Stomach (tissue), 9 donors: ENCODE results near the gene FRAS1. TPM values are rescaled to one million over a fixed set of nuclear protein-coding genes. Genes with fewer than 3 reads are reported as not detected.
"Not testable (repeated sequence)": the region's sequence is repeated elsewhere in the genome, so short reads cannot be mapped to it uniquely, and the experiment has no call there.

Experiments
- DNase-seq, 2 donors: peaks; one replicate each; pipeline versions ENCODE4 v3.0.0 to v3.0.0-alpha.2; 2013 to 2019
- H3K27ac ChIP-seq, 5 donors: fragments of 200-600 bp in 4 of 5; sonication (generic) in 4 of 5; one replicate each; pipeline ENCODE4 v1.5.1; 2013 to 2019; ENCODE audit warnings: mild to moderate bottlenecking in 1 of 5, moderate library complexity in 1 of 5
- H3K27me3 ChIP-seq, 3 donors: fragments of 200-600 bp; sonication (generic); one replicate each; pipeline ENCODE4 v1.5.1; 2017 to 2019; ENCODE audit warnings: mixed run types in 1 of 3
- H3K36me3 ChIP-seq, 4 donors: fragments of 200-600 bp; sonication (generic); 1 replicate in 3 of 4; 2 replicates in 1 of 4; pipeline ENCODE4 v1.5.1; 2016 to 2019
- H3K4me1 ChIP-seq, 4 donors: fragments of 200-600 bp; sonication (generic); one replicate each; pipeline ENCODE4 v1.5.1; 2016 to 2019
- H3K4me3 ChIP-seq, 4 donors: fragments of 200-600 bp; sonication (generic) in 3 of 4; one replicate each; pipeline ENCODE4 v1.5.1; 2016 to 2019; ENCODE audit warnings: mild to moderate bottlenecking in 1 of 4
- H3K9me3 ChIP-seq, 4 donors: fragments of 200-600 bp; sonication (generic); one replicate each; pipeline ENCODE4 v1.5.1; 2016 to 2019
- EP300 ChIP-seq: sonication (generic); formaldehyde crosslinking; IDR thresholded peaks from one replicate; pipeline ENCODE4 v1.6.1; 2017; ENCODE audit warnings: antibody characterized with exemption
- POLR2A ChIP-seq, 4 donors: fragments of 450-650 bp; IDR thresholded peaks; one replicate each; pipeline ENCODE4 v1.6.1; 2016; ENCODE audit warnings: antibody characterized with exemption in 4 of 4, control low read depth in 2 of 4, mild to moderate bottlenecking in 1 of 4, moderate library complexity in 1 of 4
- POLR2AphosphoS5 ChIP-seq, 3 donors: sonication (generic); formaldehyde crosslinking; IDR thresholded peaks; one replicate each; pipeline ENCODE4 v1.6.1; 2016; ENCODE audit warnings: antibody characterized with exemption in 3 of 3
- WGBS, 5 donors: extraction: QIAGEN DNeasy Blood & Tissue Kit in 3 of 5; methylation state at CpG; one replicate each; pipeline versions ENCODE4 v1.1.5 to v1.1.7; 2013 to 2018; 5-methylcytosine and 5-hydroxymethylcytosine counted together
- intact Hi-C: fragments of 100-400 bp; cut with DNase I; formaldehyde crosslinking; loops from one replicate; pipeline ENCODE4 v1.15.1; 2023; ENCODE audit warnings: low total_unique reads
- polyA plus RNA-seq, 3 donors: library from polyadenylated mRNA; stranded (reverse); fragments of 200-250 nt; gene quantifications; one replicate each; pipeline ENCODE4 v1.2.3, GENCODE V29; 2013
- total RNA-seq, 5 donors: library from RNA; depleted of rRNA; stranded (reverse); fragments of >200 nt; gene quantifications; one replicate each; pipeline versions ENCODE4 v1.1.0 to v1.2.3, GENCODE V29; 2014 to 2016
- TF ChIP-seq, protein P1 (sequence below), 7 experiments: fragments of 450-650 bp in 4 of 7; fragments of 200-600 bp in 3 of 7; sonication (generic) in 3 of 7; IDR thresholded peaks; one replicate each; pipeline ENCODE4 v1.5.1; 2016 to 2019; ENCODE audit warnings: antibody characterized with exemption in 7 of 7, control low read depth in 2 of 7, mild to moderate bottlenecking in 1 of 7
- donor health status: healthy with polysubstance abuse.
- donor health status: Bipolar disorder and iron deficiency.
- donor health status: healthy.

The FRAS1 gene
- total and polyA plus RNA-seq, 8 donors, result under 0.01 to 12.7 (median 2.0) TPM

DNA sequence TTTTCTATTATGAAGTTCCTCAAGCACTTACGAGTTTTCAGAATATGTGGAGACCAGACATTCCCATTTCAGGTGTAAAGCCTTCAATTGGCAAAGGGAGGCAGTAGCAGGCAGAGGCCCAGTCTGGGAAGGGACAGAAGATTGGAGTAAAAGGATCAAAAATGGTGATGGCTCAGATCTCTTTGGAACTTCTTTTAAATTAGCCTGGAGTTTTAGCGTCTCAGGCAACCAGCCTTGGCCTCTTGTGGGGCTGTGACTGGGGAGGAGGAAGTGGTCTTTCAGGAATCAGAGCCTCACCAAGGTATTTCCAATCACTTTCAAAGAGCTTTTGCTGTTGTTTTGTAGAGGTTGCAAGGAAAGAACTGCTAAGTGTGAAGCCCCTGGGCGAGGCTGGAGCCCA lies 239.1 kb downstream of the FRAS1 start:
- no peak for TF ChIP-seq EP300
- TF ChIP-seq POLR2AphosphoS5 (IDR thresholded peaks at IDR 0.05), result no peak
- TF ChIP-seq, protein P1, sequence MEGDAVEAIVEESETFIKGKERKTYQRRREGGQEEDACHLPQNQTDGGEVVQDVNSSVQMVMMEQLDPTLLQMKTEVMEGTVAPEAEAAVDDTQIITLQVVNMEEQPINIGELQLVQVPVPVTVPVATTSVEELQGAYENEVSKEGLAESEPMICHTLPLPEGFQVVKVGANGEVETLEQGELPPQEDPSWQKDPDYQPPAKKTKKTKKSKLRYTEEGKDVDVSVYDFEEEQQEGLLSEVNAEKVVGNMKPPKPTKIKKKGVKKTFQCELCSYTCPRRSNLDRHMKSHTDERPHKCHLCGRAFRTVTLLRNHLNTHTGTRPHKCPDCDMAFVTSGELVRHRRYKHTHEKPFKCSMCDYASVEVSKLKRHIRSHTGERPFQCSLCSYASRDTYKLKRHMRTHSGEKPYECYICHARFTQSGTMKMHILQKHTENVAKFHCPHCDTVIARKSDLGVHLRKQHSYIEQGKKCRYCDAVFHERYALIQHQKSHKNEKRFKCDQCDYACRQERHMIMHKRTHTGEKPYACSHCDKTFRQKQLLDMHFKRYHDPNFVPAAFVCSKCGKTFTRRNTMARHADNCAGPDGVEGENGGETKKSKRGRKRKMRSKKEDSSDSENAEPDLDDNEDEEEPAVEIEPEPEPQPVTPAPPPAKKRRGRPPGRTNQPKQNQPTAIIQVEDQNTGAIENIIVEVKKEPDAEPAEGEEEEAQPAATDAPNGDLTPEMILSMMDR (IDR thresholded peaks at IDR 0.05), result no peak
- no peak for TF ChIP-seq POLR2A (IDR thresholded peaks at IDR 0.05)
- Histone ChIP-seq H3K4me3 (no peak overlapping the region), H3K4me1 (peaks cover 0 to 25% (median 7%) of the 10 kb centered on the region in 4 donors), H3K36me3 (no peaks in the 10 kb centered on the region), H3K27ac (no peak overlapping the region), H3K9me3 (no peaks in the 10 kb centered on the region), H3K27me3 (no peaks in the 10 kb centered on the region)
- intact Hi-C loops, result no loop called here
- DNase-seq, result no peak
- WGBS, 5 donors, result 79 to 91% (median 88%) methylated on average over 3 of the region's 3 CpGs

DNA sequence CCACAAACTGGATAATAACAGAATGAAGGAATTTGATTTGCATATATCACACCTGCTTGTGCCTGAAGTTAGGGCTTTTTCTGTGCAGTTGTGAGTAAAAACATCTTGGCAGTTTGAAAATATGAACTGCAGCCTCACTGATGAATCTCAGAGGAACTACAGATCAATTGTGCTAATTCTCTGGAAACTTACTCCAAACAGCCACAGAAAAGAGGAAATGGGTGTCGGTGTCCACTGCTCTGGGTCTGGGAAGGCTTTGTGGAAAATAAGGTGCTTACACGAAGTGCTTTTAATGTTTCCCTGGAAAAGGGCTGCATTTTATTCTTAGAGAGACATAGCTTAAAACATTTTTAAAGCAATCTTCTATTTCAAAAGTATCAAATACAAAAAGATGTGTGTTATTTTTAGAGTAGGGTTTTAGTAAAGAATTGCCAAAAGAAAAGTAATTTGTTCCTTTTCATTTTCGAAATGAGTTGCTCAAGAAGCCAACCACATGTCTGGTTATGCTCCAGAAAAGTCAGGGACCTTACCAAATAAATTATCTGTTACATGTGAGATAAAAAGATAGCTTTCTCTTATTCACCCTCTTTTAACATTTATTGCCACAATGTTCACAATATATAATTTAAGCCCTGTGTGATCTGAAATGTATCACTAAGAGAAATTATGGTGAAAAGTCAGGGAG lies 240.1 kb downstream of the FRAS1 start:
- H3K4me1 ChIP-seq, result peaks cover 0 to 25% (median 7%) of the 10 kb centered on the region in 4 donors
- no peak overlapping the region for H3K4me3 ChIP-seq
- no peak for DNase-seq
- H3K9me3 ChIP-seq, result no peaks in the 10 kb centered on the region
- H3K27me3 ChIP-seq, result no peaks in the 10 kb centered on the region
- intact Hi-C loops, result no loop called here
- no peaks in the 10 kb centered on the region for H3K36me3 ChIP-seq
- TF ChIP-seq, protein P1 (IDR thresholded peaks at IDR 0.05), result no peak
- TF ChIP-seq POLR2A (IDR thresholded peaks at IDR 0.05), result no peak
- TF ChIP-seq POLR2AphosphoS5 (IDR thresholded peaks at IDR 0.05), result no peak
- TF ChIP-seq EP300, result no peak
- WGBS, 5 donors, result 35 to 66% (median 52%) methylated on average over 3 of the region's 3 CpGs
- H3K27ac ChIP-seq, result no peak overlapping the region

GRCh38 chr4:78298618-78299017 lies 241.5 kb downstream of the FRAS1 start:
- TF ChIP-seq, protein P1 (IDR thresholded peaks at IDR 0.05), result no peak
- TF ChIP-seq POLR2AphosphoS5 (IDR thresholded peaks at IDR 0.05) (no peak), EP300 (no peak), POLR2A (IDR thresholded peaks at IDR 0.05) (no peak)
- DNase-seq, result no peak
- no peaks in the 10 kb centered on the region for H3K36me3 ChIP-seq
- intact Hi-C loops, result no loop called here
- H3K27me3 ChIP-seq, result no peaks in the 10 kb centered on the region
- H3K27ac ChIP-seq, result no peak overlapping the region
- H3K4me1 ChIP-seq, result peaks cover 0 to 20% (median 7%) of the 10 kb centered on the region in 4 donors
- no peaks in the 10 kb centered on the region for H3K9me3 ChIP-seq
- H3K4me3 ChIP-seq, result no peak overlapping the region

DNA sequence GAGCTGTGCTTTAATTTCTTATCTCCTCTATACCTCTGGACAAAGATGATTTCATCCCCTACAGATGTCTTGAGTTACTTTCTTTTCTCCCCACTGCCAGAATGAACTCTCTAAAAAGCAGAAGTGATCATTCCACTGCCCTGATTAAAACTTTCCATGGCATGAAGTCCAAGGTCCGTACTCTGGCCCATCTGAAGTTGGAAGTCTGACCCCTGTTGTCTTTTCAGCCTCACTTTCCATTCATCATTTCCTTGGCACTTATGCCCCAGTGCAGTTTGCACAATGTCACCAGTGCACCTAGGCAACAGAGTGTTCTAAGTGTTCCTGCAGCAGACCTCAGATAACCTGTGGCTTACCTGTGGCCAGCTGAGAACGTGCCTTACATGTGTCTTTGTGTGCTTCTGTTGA lies 242.4 kb downstream of the FRAS1 start:
- TF ChIP-seq POLR2AphosphoS5 (IDR thresholded peaks at IDR 0.05) (peak in 1 of 3 donors; percentile 59), EP300 (no peak), POLR2A (IDR thresholded peaks at IDR 0.05) (no peak)
- TF ChIP-seq, protein P1 (IDR thresholded peaks at IDR 0.05), result no peak
- no peak overlapping the region for H3K27ac ChIP-seq
- 10 to 39% (median 21%) methylated on average over 2 of the region's 2 CpGs for WGBS, 5 donors
- H3K36me3 ChIP-seq, result no peaks in the 10 kb centered on the region
- H3K27me3 ChIP-seq, result no peaks in the 10 kb centered on the region
- no peak overlapping the region for H3K4me3 ChIP-seq
- no peaks in the 10 kb centered on the region for H3K9me3 ChIP-seq
- H3K4me1 ChIP-seq, result peaks cover 0 to 16% (median 7%) of the 10 kb centered on the region in 4 donors
- peak; percentile 28 to 74 for DNase-seq
- intact Hi-C loops, result no loop called here

GRCh38 chr4:78307263-78307662 lies 250.1 kb downstream of the FRAS1 start:
- H3K27ac ChIP-seq, H3K4me1 ChIP-seq, H3K4me3 ChIP-seq, H3K27me3 ChIP-seq, intact Hi-C loops, DNase-seq, H3K9me3 ChIP-seq, H3K36me3 ChIP-seq: not testable (repeated sequence)
- 61 to 78% (median 73%) methylated on average over 15 to 16 of the region's 16 CpGs for WGBS, 5 donors
